Neural progenitor cell (in vitro differentiated cells): ENCODE measurements around the gene RAB23.

ENCODE experiments used
- CTCF ChIP-seq: fragments of 200-600 bp; sonication (generic); IDR thresholded peaks from 2 replicates; pipeline ENCODE4 v1.5.1; 2017; ENCODE audit warnings: antibody characterized with exemption, mild to moderate bottlenecking
- EZH2 ChIP-seq: fragments of 200-600 bp; sonication (generic); IDR thresholded peaks from 2 replicates; pipeline ENCODE4 v1.6.1; 2017; ENCODE audit warnings: antibody characterized with exemption, mild to moderate bottlenecking, moderate library complexity
- EZH2phosphoT487 ChIP-seq: fragments of 200-600 bp; sonication (generic); IDR thresholded peaks from 2 replicates; pipeline ENCODE4 v1.6.1; 2017; ENCODE audit warnings: antibody characterized with exemption

- TF ChIP-seq CTCF (no peak), EZH2 (no peak), EZH2phosphoT487 (no peak)
Measured at GRCh38 chr6:57216235-57217101, 5.6 kb downstream of the RAB23 start.
